ENCODE results near the gene GHRH. TPM values are rescaled to one million over a fixed set of nuclear protein-coding genes. Genes with fewer than 3 reads are reported as not detected.

Gene GHRH
- total RNA-seq, 1 experiment from 2014 or later: 0.74 TPM

DNA sequence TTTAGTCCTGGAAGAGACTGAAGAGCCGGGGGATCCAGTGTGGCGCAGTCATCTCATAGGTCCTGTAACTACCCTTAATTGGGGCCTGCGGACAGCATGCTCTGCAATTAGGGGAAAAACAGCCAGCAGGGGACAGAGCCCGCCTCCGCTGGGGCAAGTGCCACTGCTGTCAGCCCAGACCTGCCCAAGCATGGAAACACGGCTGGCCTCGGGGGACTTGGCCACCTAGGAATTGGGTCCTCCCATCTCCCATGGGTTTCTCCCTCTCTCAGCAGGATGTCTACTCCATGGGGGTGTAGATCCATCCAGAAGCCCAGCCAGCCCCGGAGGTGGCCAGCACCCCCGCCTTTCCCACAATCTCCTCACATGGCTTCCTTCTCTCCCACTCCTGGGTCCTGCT, 3.6 kb downstream of the GHRH start:
- H3K9me3 Mint-ChIP-seq: peaks cover 8% of the 10 kb centered on the region
- 0 out of 2 replicates have a peak overlapping the region, but pooled peaks have one; percentile 73 for H3K27ac Mint-ChIP-seq
- DNase-seq (ENCODE audit: low spot score) (peak; percentile 48), ATAC-seq (peak; percentile 77)
- H3K36me3 Mint-ChIP-seq: peaks cover 7% of the 10 kb centered on the region
- ChIA-PET POLR2A (interaction anchor here (1.1 kb wide), 1 partner anchor 79 kb away, joined by 3 read pairs; the partner anchor contains the start of genes MROH8 and RPN2), CTCF (interaction anchor here (0.8 kb wide), 1 partner anchor 306 kb away, joined by 3 read pairs; no protein-coding TSS in a partner anchor)
- TF ChIP-seq SOX15 (CRISPR knock-in tag; IDR thresholded peaks at IDR 0.05): no peak
- TF ChIP-seq, protein P1, sequence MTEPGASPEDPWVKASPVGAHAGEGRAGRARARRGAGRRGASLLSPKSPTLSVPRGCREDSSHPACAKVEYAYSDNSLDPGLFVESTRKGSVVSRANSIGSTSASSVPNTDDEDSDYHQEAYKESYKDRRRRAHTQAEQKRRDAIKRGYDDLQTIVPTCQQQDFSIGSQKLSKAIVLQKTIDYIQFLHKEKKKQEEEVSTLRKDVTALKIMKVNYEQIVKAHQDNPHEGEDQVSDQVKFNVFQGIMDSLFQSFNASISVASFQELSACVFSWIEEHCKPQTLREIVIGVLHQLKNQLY (CRISPR knock-in tag; IDR thresholded peaks at IDR 0.05): no peak
- TF ChIP-seq NFE2L1 (CRISPR knock-in tag; IDR thresholded peaks at IDR 0.05): no peak
- peaks cover 5% of the 10 kb centered on the region; the same call in 1 of the 2 replicates for H3K27me3 Mint-ChIP-seq (ENCODE audit: low read depth)
- H3K4me1 Mint-ChIP-seq: peaks cover 40% of the 10 kb centered on the region
- no peak overlapping the region for H3K4me3 Mint-ChIP-seq

GRCh38 chr20:37257530-37257929, 4.1 kb downstream of the GHRH start:
- ChIA-PET POLR2A (no interaction called here), CTCF (interaction anchor here (0.6 kb wide), 1 partner anchor 67 kb away, joined by 3 read pairs; no protein-coding TSS in a partner anchor)
- Mint-ChIP-seq H3K36me3 (peaks cover 7% of the 10 kb centered on the region), H3K4me3 (no peak overlapping the region), H3K27me3 (ENCODE audit: low read depth) (peaks cover 5% of the 10 kb centered on the region; the same call in 1 of the 2 replicates), H3K9me3 (peaks cover 8% of the 10 kb centered on the region), H3K4me1 (peaks cover 40% of the 10 kb centered on the region), H3K27ac (no peak overlapping the region)
- TF ChIP-seq, protein P2, sequence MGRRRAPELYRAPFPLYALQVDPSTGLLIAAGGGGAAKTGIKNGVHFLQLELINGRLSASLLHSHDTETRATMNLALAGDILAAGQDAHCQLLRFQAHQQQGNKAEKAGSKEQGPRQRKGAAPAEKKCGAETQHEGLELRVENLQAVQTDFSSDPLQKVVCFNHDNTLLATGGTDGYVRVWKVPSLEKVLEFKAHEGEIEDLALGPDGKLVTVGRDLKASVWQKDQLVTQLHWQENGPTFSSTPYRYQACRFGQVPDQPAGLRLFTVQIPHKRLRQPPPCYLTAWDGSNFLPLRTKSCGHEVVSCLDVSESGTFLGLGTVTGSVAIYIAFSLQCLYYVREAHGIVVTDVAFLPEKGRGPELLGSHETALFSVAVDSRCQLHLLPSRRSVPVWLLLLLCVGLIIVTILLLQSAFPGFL (CRISPR knock-in tag; IDR thresholded peaks at IDR 0.05; ENCODE audit: borderline replicate concordance): no peak
- TF ChIP-seq USF2 (CRISPR knock-in tag; IDR thresholded peaks at IDR 0.05): no peak
- TF ChIP-seq, protein P3, sequence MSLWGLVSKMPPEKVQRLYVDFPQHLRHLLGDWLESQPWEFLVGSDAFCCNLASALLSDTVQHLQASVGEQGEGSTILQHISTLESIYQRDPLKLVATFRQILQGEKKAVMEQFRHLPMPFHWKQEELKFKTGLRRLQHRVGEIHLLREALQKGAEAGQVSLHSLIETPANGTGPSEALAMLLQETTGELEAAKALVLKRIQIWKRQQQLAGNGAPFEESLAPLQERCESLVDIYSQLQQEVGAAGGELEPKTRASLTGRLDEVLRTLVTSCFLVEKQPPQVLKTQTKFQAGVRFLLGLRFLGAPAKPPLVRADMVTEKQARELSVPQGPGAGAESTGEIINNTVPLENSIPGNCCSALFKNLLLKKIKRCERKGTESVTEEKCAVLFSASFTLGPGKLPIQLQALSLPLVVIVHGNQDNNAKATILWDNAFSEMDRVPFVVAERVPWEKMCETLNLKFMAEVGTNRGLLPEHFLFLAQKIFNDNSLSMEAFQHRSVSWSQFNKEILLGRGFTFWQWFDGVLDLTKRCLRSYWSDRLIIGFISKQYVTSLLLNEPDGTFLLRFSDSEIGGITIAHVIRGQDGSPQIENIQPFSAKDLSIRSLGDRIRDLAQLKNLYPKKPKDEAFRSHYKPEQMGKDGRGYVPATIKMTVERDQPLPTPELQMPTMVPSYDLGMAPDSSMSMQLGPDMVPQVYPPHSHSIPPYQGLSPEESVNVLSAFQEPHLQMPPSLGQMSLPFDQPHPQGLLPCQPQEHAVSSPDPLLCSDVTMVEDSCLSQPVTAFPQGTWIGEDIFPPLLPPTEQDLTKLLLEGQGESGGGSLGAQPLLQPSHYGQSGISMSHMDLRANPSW (CRISPR knock-in tag; conservative IDR thresholded peaks at IDR 0.05; ENCODE audit: low read depth): no peak
- TF ChIP-seq TEAD4 (CRISPR knock-in tag; IDR thresholded peaks at IDR 0.05): no peak
- TF ChIP-seq GABPB1 (CRISPR knock-in tag; IDR thresholded peaks at IDR 0.05): no peak
- ATAC-seq (peak; percentile 33), DNase-seq (ENCODE audit: low spot score) (no peak)

DNA sequence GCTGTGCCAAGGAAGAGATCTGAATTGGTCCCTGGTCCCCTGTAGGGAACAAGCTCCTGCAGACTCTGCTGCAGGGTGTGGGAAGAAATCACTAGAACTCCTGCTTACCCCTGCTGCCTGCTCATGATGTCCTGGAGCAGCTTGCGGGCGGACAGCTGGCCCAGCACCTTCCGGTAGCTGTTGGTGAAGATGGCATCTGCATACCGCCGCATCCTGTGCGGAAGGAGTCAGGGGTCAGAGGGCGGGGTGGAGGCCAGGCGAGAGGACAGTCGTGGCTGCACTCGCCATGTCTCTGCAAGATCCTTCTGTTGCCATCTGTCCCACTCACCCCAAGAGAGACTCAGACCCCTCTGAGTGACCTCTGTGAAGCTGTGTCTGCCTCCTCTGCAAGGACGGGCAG, 5.3 kb downstream of the GHRH start:
- H3K36me3 Mint-ChIP-seq: peaks cover 7% of the 10 kb centered on the region
- H3K9me3 Mint-ChIP-seq: peaks cover 8% of the 10 kb centered on the region
- peaks cover 48% of the 10 kb centered on the region for H3K4me1 Mint-ChIP-seq
- TF ChIP-seq ZNF396 (CRISPR knock-in tag; IDR thresholded peaks at IDR 0.05; ENCODE audit: borderline replicate concordance) (no peak), ZNF138 (CRISPR knock-in tag; conservative IDR thresholded peaks at IDR 0.05) (no peak), FOXK1 (CRISPR knock-in tag; IDR thresholded peaks at IDR 0.05) (no peak), NFE2L1 (CRISPR knock-in tag; IDR thresholded peaks at IDR 0.05) (no peak), MXD4 (CRISPR knock-in tag; IDR thresholded peaks at IDR 0.05; ENCODE audit: borderline replicate concordance) (no peak), JUN (CRISPR knock-in tag; IDR thresholded peaks at IDR 0.05) (no peak), SP1 (CRISPR knock-in tag; conservative IDR thresholded peaks at IDR 0.05) (no peak), RORB (CRISPR knock-in tag; IDR thresholded peaks at IDR 0.05) (no peak), CDX4 (CRISPR knock-in tag; IDR thresholded peaks at IDR 0.05; ENCODE audit: borderline replicate concordance) (no peak), NFATC4 (CRISPR knock-in tag; IDR thresholded peaks at IDR 0.05) (no peak), TEAD1 (CRISPR knock-in tag; IDR thresholded peaks at IDR 0.05) (no peak), NFYB (CRISPR knock-in tag; conservative IDR thresholded peaks at IDR 0.05; ENCODE audit: low read depth) (no peak), ETV6 (CRISPR knock-in tag; IDR thresholded peaks at IDR 0.05) (no peak), ZNF121 (CRISPR knock-in tag; IDR thresholded peaks at IDR 0.05) (no peak), ZNF416 (CRISPR knock-in tag; IDR thresholded peaks at IDR 0.05) (no peak), ZNF317 (CRISPR knock-in tag; IDR thresholded peaks at IDR 0.05; ENCODE audit: borderline replicate concordance, low read depth) (no peak)
- TF ChIP-seq, protein P4, sequence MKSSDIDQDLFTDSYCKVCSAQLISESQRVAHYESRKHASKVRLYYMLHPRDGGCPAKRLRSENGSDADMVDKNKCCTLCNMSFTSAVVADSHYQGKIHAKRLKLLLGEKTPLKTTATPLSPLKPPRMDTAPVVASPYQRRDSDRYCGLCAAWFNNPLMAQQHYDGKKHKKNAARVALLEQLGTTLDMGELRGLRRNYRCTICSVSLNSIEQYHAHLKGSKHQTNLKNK (CRISPR knock-in tag; IDR thresholded peaks at IDR 0.05): no peak
- TF ChIP-seq, protein P5, sequence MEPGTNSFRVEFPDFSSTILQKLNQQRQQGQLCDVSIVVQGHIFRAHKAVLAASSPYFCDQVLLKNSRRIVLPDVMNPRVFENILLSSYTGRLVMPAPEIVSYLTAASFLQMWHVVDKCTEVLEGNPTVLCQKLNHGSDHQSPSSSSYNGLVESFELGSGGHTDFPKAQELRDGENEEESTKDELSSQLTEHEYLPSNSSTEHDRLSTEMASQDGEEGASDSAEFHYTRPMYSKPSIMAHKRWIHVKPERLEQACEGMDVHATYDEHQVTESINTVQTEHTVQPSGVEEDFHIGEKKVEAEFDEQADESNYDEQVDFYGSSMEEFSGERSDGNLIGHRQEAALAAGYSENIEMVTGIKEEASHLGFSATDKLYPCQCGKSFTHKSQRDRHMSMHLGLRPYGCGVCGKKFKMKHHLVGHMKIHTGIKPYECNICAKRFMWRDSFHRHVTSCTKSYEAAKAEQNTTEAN (CRISPR knock-in tag; IDR thresholded peaks at IDR 0.05): no peak
- no peak overlapping the region for H3K27ac Mint-ChIP-seq
- ChIA-PET CTCF (interaction anchor here (1.4 to 2.1 kb wide), 2 partner anchors 11 to 61 kb away, joined by 5 to 6 read pairs; no protein-coding TSS in a partner anchor), POLR2A (interaction anchor here (0.5 kb wide), 1 partner anchor 71 kb away, joined by 4 read pairs; no protein-coding TSS in a partner anchor)
- H3K4me3 Mint-ChIP-seq: no peak overlapping the region
- no peak for DNase-seq (ENCODE audit: low spot score)
- no peak for ATAC-seq
- H3K27me3 Mint-ChIP-seq (ENCODE audit: low read depth): peaks cover 5% of the 10 kb centered on the region; the same call in 1 of the 2 replicates
